Measurements from ENCODE around the gene SAXO1.

DNA sequence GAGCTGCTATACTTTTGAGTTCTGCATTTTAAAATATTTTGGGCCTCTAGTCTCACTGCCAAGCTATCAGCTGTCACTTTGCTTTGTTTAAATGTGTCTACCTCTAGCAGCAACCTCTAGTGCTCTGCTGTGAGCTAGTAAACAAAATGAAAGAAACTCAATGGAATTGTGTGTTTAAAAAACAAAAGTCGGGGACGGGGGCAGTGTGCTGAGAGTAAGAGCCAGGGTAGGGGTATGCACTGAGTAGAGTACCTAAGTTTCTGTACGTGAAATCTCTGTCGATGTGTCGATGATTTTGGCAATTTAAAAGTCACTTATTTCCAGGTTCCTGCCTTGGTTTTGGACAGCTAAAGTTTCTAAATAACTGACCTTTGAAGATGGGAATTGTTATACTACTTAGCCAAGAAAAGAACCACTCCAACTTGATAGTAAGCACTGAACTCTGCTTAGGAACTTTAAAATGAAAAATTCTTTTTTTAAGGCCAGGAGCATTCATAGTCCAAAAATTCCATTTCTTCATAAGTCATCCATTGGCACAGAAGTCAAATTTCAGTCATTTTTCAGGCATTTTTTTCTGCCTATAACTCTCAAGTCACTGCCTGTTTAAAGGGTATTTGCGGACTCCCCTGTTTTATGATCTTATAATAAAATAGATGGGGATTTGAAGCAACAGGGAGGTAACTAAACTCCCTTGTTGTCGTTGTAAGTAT lies 111.5 kb downstream of the SAXO1 start:
- no peak for TF ChIP-seq POLR2A (IDR thresholded peaks at IDR 0.05)
- TF ChIP-seq, protein P1, sequence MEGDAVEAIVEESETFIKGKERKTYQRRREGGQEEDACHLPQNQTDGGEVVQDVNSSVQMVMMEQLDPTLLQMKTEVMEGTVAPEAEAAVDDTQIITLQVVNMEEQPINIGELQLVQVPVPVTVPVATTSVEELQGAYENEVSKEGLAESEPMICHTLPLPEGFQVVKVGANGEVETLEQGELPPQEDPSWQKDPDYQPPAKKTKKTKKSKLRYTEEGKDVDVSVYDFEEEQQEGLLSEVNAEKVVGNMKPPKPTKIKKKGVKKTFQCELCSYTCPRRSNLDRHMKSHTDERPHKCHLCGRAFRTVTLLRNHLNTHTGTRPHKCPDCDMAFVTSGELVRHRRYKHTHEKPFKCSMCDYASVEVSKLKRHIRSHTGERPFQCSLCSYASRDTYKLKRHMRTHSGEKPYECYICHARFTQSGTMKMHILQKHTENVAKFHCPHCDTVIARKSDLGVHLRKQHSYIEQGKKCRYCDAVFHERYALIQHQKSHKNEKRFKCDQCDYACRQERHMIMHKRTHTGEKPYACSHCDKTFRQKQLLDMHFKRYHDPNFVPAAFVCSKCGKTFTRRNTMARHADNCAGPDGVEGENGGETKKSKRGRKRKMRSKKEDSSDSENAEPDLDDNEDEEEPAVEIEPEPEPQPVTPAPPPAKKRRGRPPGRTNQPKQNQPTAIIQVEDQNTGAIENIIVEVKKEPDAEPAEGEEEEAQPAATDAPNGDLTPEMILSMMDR (IDR thresholded peaks at IDR 0.05): no peak
